ENCODE measurements around the gene OTOA.

GRCh38 chr16:21720533-21720932 lies 56.8 kb downstream of the OTOA start:
- TF ChIP-seq, protein P1, sequence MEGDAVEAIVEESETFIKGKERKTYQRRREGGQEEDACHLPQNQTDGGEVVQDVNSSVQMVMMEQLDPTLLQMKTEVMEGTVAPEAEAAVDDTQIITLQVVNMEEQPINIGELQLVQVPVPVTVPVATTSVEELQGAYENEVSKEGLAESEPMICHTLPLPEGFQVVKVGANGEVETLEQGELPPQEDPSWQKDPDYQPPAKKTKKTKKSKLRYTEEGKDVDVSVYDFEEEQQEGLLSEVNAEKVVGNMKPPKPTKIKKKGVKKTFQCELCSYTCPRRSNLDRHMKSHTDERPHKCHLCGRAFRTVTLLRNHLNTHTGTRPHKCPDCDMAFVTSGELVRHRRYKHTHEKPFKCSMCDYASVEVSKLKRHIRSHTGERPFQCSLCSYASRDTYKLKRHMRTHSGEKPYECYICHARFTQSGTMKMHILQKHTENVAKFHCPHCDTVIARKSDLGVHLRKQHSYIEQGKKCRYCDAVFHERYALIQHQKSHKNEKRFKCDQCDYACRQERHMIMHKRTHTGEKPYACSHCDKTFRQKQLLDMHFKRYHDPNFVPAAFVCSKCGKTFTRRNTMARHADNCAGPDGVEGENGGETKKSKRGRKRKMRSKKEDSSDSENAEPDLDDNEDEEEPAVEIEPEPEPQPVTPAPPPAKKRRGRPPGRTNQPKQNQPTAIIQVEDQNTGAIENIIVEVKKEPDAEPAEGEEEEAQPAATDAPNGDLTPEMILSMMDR (IDR thresholded peaks at IDR 0.05), result no peak
- TF ChIP-seq ZFX (IDR thresholded peaks at IDR 0.05; ENCODE audit: borderline replicate concordance), result no peak
